GM18868 (cell line): ENCODE data around the gene TCERG1.

ENCODE experiments used
- ATAC-seq: cut with Tn5 transposase; IDR thresholded peaks from one replicate; pipeline ENCODE4 v1.9.1; 2021; ENCODE audit warnings: mild to moderate bottlenecking, moderate library complexity; ENCODE audit not compliant: unreplicated experiment

Gene TCERG1

DNA sequence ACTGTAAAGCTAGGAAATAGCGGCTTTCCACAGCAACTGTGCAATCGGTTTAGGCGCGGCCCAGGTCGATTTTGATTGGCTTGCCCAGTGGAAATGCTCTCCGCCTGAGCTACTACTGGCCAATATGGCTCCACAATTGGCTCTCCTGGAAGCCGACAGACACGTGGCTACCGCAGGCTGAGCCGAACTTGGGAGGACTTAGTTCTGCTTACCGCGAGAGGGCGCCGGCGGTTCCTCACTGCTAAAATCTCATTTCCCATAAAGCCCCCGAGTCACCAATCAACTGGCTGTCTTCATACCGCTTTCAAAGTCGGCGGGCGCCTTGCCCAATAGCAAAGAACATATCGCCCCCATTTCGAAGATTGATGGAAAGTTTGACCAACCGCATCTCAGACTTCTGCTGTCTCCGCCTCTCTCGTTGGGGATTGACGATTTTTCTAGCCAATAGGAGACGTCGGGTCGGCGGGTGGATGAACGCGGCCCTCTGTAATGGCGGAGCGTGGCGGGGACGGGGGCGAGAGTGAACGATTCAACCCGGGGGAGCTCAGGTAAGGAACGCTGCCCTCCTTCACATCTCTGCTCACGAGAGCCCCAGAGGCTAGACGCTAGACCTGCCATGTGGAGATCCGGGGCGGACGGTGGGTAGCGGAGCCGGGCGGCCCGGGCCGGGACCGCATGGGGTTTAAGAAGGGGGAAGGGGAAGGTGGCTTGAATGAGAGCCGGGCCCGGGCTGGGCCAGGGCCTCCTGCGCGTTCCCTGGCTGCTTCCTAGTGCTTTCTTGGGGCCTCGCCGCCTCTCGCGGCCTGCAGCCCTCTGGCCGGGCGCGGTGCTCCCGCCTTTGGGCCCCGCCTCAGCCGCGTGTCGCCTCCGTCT, at the start of gene TCERG1:
Gene TCERG1, plus strand, starts transcription at position 473 of the 873 bp plus-strand sequence. Its CDS starts 17 bp downstream, at position 490.
- peak; percentile 94 for ATAC-seq

DNA sequence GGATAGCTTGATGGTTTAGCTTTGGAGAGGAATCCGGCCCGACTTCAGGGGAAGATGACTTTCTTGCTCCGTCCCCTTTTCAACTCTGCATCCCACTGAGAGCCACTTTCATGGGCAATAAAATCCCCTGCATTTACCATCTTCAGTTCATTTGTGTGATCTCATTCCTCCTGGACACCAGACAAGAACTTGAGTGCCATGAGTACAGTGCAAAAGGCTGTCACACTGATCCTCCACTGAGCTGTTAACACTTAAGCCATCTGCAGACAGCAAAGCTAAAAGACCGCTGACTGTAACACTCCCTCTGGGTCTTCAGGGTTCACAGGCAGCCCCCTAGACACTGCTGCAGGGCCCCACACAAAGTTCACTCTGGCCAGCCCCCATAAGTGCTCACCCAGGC, 48.3 kb upstream of the TCERG1 start:
- ATAC-seq: no peak

GRCh38 chr5:146399481-146399880, 47.7 kb upstream of the TCERG1 start:
- no peak for ATAC-seq

GRCh38 chr5:146400201-146400600, 46.9 kb upstream of the TCERG1 start:
- no peak for ATAC-seq

DNA sequence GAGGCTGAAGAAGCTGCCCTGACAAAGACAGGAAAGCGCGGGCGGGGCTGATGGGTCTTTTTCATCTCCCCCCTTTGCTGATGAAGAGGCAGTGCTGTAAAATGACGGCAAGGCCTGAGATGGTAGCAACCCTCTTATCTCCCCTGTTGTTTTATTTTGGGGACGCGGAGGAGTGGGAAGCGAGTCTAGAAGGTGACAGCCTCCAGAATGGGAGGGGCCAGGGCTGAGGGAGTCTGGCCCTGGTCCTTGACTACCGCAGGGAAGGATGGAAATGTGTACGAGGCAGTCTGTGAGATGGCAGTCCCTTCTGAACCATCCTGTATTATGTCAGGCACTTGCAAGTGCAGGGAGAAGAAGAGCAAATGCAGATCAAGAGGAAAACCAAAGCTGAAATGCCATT, 46.1 kb upstream of the TCERG1 start:
- ATAC-seq: no peak

DNA sequence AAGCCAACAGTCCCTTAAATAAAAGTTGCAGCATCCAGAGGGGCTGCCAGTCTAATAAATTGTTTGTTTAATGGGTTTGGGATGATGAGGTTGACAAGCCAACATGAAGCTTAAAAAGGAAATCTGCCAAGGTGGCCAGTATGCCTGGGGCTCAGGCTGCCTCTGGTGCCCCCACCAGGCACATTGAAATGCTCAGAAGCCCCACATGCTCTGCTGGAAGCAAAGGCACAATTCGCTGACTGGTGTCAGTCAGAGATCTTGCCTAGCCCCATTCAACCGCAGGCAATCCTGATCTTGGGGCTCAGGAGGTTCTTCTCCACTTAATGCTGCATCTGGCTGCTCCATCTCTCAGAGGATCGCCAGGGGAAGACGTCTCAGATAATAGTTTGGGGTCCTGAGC, 44.2 kb upstream of the TCERG1 start:
- ATAC-seq: no peak

DNA sequence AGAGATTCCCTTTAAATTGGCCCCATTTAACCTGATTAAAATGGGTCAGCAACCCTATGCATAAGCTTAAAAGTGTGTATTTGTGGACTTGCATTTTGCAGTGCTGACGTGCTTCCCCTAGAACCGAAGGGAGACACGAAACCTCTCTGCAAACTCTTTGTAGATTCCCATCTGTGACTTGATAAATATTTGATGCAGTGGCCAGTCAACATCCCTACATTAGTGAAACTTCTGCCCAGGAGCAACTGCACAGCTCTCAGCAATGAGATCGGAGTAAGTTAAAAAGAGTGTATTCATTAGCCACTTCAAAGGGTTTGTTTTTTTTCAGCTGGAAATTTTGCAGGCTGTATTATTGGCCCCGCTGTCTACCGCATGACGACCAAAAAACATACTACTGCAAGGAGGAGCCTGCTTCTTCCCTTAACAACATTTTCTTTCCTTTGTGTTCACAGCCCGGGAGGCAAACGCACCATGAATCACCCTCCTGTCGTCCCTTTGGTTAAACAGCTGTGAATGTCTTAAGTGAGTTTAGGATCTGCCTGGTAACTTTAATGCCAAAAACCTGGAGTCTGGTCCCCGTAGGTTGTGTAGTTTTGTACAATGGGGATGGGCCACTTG, 38.0 kb upstream of the TCERG1 start:
- ATAC-seq: no peak

DNA sequence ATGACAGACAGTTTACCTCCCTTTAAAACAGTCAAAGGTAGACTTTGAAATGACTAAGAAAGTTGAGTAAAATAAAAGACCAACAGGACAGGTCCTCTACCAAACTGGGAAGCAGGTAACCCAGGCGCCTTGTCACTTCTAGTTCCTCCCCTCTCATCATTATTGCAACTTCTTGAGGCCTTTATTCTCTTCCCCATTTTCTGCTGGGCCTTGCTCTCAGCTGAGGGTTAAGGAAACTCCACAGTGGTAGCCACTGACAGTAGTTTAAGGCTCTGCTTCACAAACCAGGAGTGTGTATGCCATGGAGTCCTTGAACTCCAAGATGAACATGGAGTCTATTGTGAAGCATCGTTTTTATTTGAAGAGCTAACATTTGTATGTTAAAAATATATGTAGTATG, 36.9 kb upstream of the TCERG1 start:
- ATAC-seq: no peak

- no peak for ATAC-seq
These were observed 27.4 kb upstream of the TCERG1 start for GRCh38 chr5:146419696-146420095.

DNA sequence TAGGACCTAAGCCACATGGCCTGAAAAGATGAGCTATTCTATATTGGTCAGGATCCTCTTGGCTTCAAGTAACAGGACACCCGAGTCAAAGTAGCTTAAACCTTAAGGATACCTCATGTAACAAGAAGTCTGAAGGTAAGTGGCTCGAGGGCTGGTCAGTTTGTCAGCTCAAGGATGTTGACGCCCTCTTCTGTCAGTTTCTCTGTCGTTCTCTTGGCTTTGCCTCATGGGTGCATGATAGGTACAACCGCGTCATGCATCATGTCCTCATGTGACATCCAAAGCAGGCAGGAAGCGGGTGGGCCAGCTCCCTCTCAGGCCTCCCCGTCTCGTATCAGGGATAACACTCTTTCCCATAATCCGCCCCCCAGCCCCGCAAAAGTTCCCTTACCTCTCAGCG, 22.1 kb upstream of the TCERG1 start:
- no peak for ATAC-seq

DNA sequence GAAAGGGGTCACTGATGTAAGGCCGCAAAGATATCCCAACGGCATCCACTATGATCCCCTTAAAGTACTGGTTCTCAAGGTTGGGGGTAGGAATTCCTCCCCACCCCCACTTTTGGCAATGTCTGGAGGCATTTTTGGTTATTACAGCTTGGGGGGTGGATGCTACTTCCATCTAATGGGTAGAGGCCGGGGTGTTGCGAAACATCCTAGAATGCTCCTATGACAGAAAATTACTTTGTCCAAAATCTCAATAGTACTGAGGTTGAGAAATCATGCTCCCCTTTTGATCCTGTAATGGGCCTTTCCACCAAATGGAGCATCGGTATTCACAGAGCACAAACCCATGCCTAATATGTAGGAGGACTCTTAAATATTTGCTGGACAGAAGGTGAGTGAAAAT, 20.8 kb upstream of the TCERG1 start:
- ATAC-seq: no peak

DNA sequence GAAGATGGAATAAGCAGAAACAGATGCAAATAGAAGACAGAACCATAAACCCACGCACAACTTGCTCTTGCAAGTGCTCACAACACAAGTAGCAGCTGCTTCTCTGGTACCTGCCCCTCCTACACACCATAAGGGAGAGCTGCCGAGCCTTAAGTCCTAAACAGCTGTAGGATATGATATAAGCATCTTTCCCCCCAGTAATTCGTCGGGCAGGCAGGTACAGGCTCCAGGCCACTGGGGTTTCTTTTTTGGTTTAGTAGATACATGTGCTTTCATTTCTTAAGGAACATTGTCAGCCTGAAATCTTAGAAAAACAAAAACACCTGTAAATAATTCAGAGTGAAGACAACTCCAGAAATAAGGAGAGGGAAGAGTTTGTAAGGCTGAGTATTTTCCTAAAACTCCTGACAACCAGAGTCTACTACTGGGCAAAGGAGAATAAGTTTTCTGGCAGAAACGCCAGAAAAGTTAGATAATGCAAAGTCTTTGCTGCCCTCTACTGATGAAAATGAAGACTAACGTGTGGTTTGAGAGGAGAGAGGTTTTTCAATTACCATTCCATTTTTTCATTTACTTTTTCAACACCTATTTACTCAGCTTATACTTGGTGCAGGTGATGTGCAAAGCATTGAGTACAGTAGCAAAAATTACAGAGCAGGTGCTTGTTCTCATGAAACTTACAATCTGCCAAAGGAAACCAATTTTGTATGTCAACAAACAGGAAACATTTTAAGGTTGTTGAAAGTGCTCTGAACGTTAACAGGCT, 20.1 kb upstream of the TCERG1 start:
- peak; percentile 65 for ATAC-seq

GRCh38 chr5:146427619-146427997, 19.5 kb upstream of the TCERG1 start:
- ATAC-seq: no peak

- peak; percentile 44 for ATAC-seq
These were observed 18.5 kb upstream of the TCERG1 start for GRCh38 chr5:146428658-146429057.

DNA sequence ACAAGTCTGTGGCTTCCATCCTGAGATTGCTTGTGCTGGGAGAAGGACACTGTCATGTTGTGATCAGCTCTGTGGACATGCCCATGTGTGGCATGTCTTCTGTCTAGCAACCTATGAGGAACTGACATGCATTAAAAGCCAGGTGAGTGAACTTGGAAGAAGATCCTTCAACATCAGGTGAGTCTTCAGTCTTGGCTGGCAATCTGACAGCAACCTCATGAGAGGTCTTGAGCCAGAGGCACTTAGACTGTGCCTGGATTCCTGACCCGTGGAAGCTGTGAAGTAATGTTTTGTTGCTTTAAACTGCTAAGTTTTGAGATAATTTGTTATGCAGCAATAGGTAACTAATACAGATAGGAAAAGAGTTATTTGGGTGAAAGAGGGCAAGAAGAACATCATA, 6.8 kb upstream of the TCERG1 start:
- no peak for ATAC-seq

GRCh38 chr5:146440870-146441495, 6.2 kb upstream of the TCERG1 start:
- no peak for ATAC-seq

- ATAC-seq: no peak
These were observed 5.2 kb upstream of the TCERG1 start for GRCh38 chr5:146441896-146442295.

GRCh38 chr5:146447734-146448380, 724 bp downstream of the TCERG1 start:
- ATAC-seq: peak; percentile 18

DNA sequence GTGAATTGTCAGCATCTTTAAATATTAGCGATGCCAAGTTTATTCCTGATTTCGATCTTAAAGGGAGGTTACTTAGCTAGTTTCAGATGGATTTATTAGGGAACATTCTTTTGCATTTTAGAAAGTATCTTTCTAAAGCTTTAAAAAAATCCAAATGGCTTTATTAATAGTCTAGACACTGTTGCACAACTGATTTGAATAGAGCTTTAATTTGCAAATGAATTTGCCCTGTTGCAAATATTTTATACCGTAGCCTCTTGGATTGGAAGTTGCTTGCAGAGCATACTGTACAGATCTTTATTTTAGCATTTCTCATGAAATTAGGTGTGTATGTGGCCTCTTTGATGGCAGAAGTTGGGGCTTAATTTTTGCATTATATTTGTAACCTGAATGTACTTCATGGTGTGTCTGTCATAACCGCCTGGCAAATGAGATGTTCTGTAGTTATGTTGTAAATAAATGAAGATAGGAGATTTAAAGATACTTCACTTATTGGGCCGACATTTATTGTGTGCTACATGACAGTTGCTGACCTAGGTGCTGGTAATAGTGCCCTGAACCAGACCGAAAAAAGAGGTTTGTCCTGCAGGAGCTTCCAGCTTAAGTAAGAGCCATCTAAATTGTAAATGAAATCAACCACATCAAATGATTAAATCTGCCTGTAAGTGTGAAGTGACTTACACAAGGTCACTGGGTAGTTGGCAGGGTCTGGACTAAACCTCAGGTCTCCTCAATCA, 1.8 kb downstream of the TCERG1 start:
- no peak for ATAC-seq

DNA sequence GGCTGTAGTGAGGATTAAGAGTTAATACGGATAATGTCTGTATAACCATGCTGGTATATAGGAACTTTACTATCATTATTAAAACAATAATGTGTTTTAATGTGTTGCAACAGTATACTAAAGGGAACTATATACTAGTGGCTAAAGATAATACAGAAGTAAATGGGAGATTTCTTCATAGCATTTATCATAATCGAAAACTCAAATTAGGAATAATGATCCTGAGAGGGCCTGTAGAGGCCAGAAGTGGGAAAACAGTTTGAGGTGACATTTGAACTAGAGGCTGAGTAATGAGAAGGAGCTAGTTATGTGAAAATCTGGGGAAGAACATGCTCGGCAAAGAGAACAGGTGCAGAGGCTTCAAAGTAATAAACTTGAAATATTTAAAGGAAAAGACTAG, 2.9 kb downstream of the TCERG1 start:
- ATAC-seq: no peak
